Neuronal stem cell (in vitro differentiated cells): ENCODE results near the gene GABRE.

Source experiments
- DNase-seq: peaks from one replicate; pipeline ENCODE4 v3.0.0-alpha.2; 2013; ENCODE audit warnings: low spot score
- H2AFZ ChIP-seq: one replicate; pipeline ENCODE4 v1.6.1; 2013; ENCODE audit warnings: mild to moderate bottlenecking, low read length, inconsistent platforms
- H2AK5ac ChIP-seq: 2 replicates; pipeline ENCODE4 v1.6.1; 2013; ENCODE audit warnings: low read depth, mild to moderate bottlenecking, inconsistent platforms, low read length, moderate library complexity, mixed read lengths
- H2BK120ac ChIP-seq: 2 replicates; pipeline ENCODE4 v1.6.1; 2013; ENCODE audit warnings: low read depth, mild to moderate bottlenecking, inconsistent platforms, low read length, moderate library complexity, mixed read lengths
- H2BK12ac ChIP-seq: one replicate; pipeline ENCODE4 v1.6.1; 2013; ENCODE audit warnings: low read length, inconsistent platforms
- H2BK15ac ChIP-seq: 2 replicates; pipeline ENCODE4 v1.6.1; 2013; ENCODE audit warnings: mild to moderate bottlenecking, low read length, inconsistent platforms, mixed read lengths
- H2BK5ac ChIP-seq: one replicate; pipeline ENCODE4 v1.6.1; 2013; ENCODE audit warnings: inconsistent platforms, mild to moderate bottlenecking, low read length, moderate library complexity
- H3K14ac ChIP-seq: one replicate; pipeline ENCODE4 v1.6.1; 2013; ENCODE audit warnings: low read length, inconsistent platforms
- H3K18ac ChIP-seq: 2 replicates; pipeline ENCODE4 v1.6.1; 2013; ENCODE audit warnings: low read length, inconsistent platforms
- H3K23ac ChIP-seq: 2 replicates; pipeline ENCODE4 v1.6.1; 2013; ENCODE audit warnings: low read depth, mild to moderate bottlenecking, mixed read lengths, low read length, inconsistent platforms; ENCODE audit not compliant: poor library complexity
- H3K27ac ChIP-seq: replicated peaks from 3 replicates; pipeline ENCODE4 v1.5.1; 2013; ENCODE audit warnings: low read length, inconsistent platforms
- H3K27me3 ChIP-seq, 3 experiments: 2 replicates each; pipeline ENCODE4 v1.6.1; 2013; ENCODE audit warnings: low read length in 3 of 3, mild to moderate bottlenecking in 2 of 3, inconsistent platforms in 1 of 3, low read depth in 1 of 3, mixed read lengths in 1 of 3, moderate library complexity in 1 of 3; ENCODE audit not compliant: control insufficient read depth in 3 of 3, insufficient read depth in 3 of 3
- H3K36me3 ChIP-seq, 2 donors: replicated peaks in 1 of 2; 2 replicates each; pipeline ENCODE4 v1.6.1; 2013; ENCODE audit warnings: low read length in 2 of 2; ENCODE audit not compliant: control insufficient read depth in 2 of 2, insufficient read depth in 2 of 2
- H3K4ac ChIP-seq: 2 replicates; pipeline ENCODE4 v1.6.1; 2013; ENCODE audit warnings: inconsistent platforms, mild to moderate bottlenecking, low read length, moderate library complexity
- H3K4me1 ChIP-seq, 2 donors: 1 replicate in 1 of 2; 2 replicates in 1 of 2; pipeline ENCODE4 v1.6.1; 2013; ENCODE audit warnings: low read length in 2 of 2, low read depth in 1 of 2; ENCODE audit not compliant: control insufficient read depth in 2 of 2, insufficient read depth in 1 of 2
- H3K4me2 ChIP-seq: one replicate; pipeline ENCODE4 v1.6.1; 2013; ENCODE audit warnings: mild to moderate bottlenecking, low read length, inconsistent platforms; ENCODE audit not compliant: insufficient read depth, poor library complexity, severe bottlenecking
- H3K4me3 ChIP-seq, 2 donors: 2 replicates each; pipeline ENCODE4 v1.5.1; 2013; ENCODE audit warnings: low read length in 2 of 2, mild to moderate bottlenecking in 2 of 2, inconsistent platforms in 1 of 2, moderate library complexity in 1 of 2
- H3K79me1 ChIP-seq: one replicate; pipeline ENCODE4 v1.6.1; 2013; ENCODE audit warnings: low read depth, mild to moderate bottlenecking, inconsistent platforms, low read length, moderate library complexity
- H3K9ac ChIP-seq: one replicate; pipeline ENCODE4 v1.6.1; 2013; ENCODE audit warnings: mild to moderate bottlenecking, low read depth, low read length, inconsistent platforms; ENCODE audit not compliant: poor library complexity
- H3K9me3 ChIP-seq, 2 donors: replicated peaks in 1 of 2; 2 replicates each; pipeline versions ENCODE3 to v1.6.1; 2013; ENCODE audit warnings: low read length in 2 of 2, mild to moderate bottlenecking in 2 of 2, inconsistent platforms in 1 of 2, low read depth in 1 of 2, mixed read lengths in 1 of 2, moderate library complexity in 1 of 2; ENCODE audit not compliant: control insufficient read depth in 2 of 2, insufficient read depth in 1 of 2
- H4K8ac ChIP-seq: one replicate; pipeline ENCODE4 v1.6.1; 2013; ENCODE audit warnings: low read depth, mild to moderate bottlenecking, inconsistent platforms, low read length, moderate library complexity
- H4K91ac ChIP-seq: one replicate; pipeline ENCODE4 v1.6.1; 2013; ENCODE audit warnings: low read length, low read depth, mild to moderate bottlenecking, inconsistent platforms; ENCODE audit not compliant: poor library complexity
- WGBS, 2 donors: extraction: QIAGEN DNeasy Blood & Tissue Kit; methylation state at CpG; one replicate each; pipeline ENCODE4 v1.1.7; 2013; ENCODE audit warnings: missing lambda C conversion rate in 2 of 2, mixed read lengths in 1 of 2; ENCODE audit not compliant: insufficient read length in 2 of 2, insufficient replicate concordance in 1 of 2; ENCODE audit errors: extremely low coverage in 2 of 2; 5-methylcytosine and 5-hydroxymethylcytosine counted together

The GABRE gene

DNA sequence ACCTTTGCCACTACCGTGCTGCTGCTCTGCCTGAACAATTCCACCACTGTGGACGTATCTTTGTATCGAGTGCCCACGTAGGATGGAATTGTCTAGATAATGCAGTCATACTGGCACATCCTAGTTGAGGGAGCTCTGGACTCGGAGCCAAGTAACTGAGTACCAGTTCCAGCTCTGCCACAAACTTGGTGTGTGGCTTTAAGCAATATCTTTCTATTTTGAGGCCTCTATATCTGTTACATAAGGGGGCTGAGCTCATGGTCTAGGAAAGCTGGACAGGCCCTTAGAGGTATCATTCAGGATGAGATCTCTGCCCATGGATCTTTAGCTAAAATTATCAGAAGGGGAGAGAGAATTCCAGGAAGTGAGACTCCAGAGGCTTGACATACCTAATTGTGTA lies 12.4 kb downstream of the GABRE start:
- no peak overlapping the region for H2BK12ac ChIP-seq
- no peak overlapping the region for H3K23ac ChIP-seq
- H3K4me3 ChIP-seq, result no peak overlapping the region
- H3K79me1 ChIP-seq, result no peaks in the 10 kb centered on the region
- no peak overlapping the region for H2BK15ac ChIP-seq
- no peak overlapping the region for H4K91ac ChIP-seq
- DNase-seq, result no peak
- H3K36me3 ChIP-seq, result no peaks in the 10 kb centered on the region
- H3K4me2 ChIP-seq, result no peak overlapping the region
- H2AFZ ChIP-seq, result no peak overlapping the region
- no peaks in the 10 kb centered on the region for H3K9me3 ChIP-seq
- H4K8ac ChIP-seq, result no peak overlapping the region
- no peak overlapping the region for H2BK120ac ChIP-seq
- H2AK5ac ChIP-seq, result no peak overlapping the region
- no peak overlapping the region for H3K14ac ChIP-seq
- H2BK5ac ChIP-seq, result no peak overlapping the region
- no peak overlapping the region for H3K9ac ChIP-seq
- H3K4ac ChIP-seq, result no peak overlapping the region
- no peak overlapping the region for H3K18ac ChIP-seq
- H3K4me1 ChIP-seq, result no peaks in the 10 kb centered on the region
- WGBS, 2 donors, result no CpG with 5 or more reads among the region's 5 CpGs
- H3K27ac ChIP-seq, result no peak overlapping the region
- H3K27me3 ChIP-seq, result no peaks in the 10 kb centered on the region

DNA sequence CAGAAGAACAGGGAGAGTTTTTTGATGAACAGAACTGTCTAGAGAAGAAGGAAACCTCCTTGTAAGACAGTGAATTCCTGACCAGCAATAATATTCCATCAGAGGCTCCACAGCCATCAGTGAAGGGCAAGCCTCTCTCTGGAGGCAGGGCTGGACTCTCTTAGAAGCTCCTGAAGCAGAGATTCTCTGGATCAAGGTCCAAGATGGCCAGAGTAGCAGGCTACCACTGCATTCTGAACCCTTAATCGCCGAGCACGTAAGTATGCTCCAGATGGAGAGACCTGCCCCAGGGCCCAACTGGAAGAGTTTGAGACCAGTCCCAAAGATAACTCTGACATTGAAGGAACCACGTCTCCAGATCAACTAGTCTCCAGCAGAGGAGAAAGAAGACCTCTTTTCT lies 16.4 kb downstream of the GABRE start:
- Histone ChIP-seq H3K9ac (no peak overlapping the region), H3K18ac (no peak overlapping the region), H3K4me2 (no peak overlapping the region), H2AK5ac (no peak overlapping the region), H3K4ac (no peak overlapping the region), H2AFZ (no peak overlapping the region), H3K4me3 (no peak overlapping the region), H3K23ac (no peak overlapping the region), H2BK15ac (no peak overlapping the region), H2BK12ac (no peak overlapping the region), H2BK120ac (no peak overlapping the region), H3K27me3 (no peaks in the 10 kb centered on the region), H3K79me1 (no peaks in the 10 kb centered on the region), H3K14ac (no peak overlapping the region), H3K36me3 (no peaks in the 10 kb centered on the region), H3K4me1 (no peaks in the 10 kb centered on the region), H4K91ac (no peak overlapping the region), H3K27ac (no peak overlapping the region), H2BK5ac (no peak overlapping the region), H3K9me3 (no peaks in the 10 kb centered on the region), H4K8ac (no peak overlapping the region)
- WGBS, 2 donors, result no CpG with 5 or more reads among the region's 4 CpGs
- DNase-seq, result no peak

DNA sequence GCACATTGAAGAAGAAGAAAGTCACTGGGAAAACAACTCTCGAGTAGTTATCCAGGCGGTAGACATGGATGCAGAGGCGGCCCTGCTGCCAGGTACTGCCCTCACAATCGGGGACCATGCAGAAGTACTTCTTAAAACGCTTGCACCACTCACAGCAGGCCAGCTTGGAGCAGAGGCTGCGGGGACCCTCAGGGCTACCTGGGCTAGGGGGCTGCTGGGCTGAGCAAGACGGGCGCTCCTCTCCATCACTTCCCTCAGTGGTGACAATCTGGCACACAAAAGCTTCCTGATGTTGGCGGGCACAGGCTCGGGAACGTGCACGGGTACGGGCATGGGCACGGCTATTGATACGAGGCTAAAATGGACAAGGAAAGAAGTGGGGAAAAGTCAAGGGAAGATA lies 19.7 kb downstream of the GABRE start:
- Histone ChIP-seq H2AK5ac (no peak overlapping the region), H4K8ac (no peak overlapping the region), H2BK15ac (no peak overlapping the region), H3K27ac (no peak overlapping the region), H3K18ac (no peak overlapping the region), H3K27me3 (no peaks in the 10 kb centered on the region), H2BK120ac (no peak overlapping the region), H2BK5ac (no peak overlapping the region), H3K23ac (no peak overlapping the region), H2BK12ac (no peak overlapping the region), H4K91ac (no peak overlapping the region), H2AFZ (no peak overlapping the region), H3K4ac (no peak overlapping the region), H3K79me1 (no peaks in the 10 kb centered on the region), H3K4me3 (no peak overlapping the region), H3K9ac (no peak overlapping the region), H3K4me2 (peak overlapping the region; percentile 11), H3K9me3 (no peaks in the 10 kb centered on the region), H3K14ac (no peak overlapping the region), H3K4me1 (no peaks in the 10 kb centered on the region), H3K36me3 (no peaks in the 10 kb centered on the region)
- DNase-seq, result no peak
- no CpG with 5 or more reads among the region's 15 CpGs for WGBS, 2 donors

DNA sequence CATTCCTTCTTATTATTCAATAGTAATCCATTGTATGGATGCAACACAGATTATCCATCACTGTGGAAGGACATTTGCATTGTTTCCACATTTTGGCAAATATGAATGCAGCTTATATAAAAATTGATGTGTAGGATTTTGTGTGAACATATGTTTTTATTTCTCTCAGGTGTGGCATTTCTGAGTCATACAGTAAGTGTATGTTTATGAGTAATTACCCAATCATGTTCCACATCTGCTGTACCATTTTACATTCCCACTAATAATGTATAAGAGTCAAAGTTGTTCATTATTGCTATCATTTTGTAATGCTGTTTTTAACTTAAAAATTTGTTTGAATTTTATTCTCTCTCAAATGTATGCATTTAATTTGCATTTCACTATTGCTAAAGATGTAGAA lies 36.3 kb downstream of the GABRE start:
- no peak overlapping the region for H3K4ac ChIP-seq
- no peak overlapping the region for H3K9ac ChIP-seq
- no peaks in the 10 kb centered on the region for H3K36me3 ChIP-seq
- no peak overlapping the region for H2BK12ac ChIP-seq
- no peak overlapping the region for H3K23ac ChIP-seq
- DNase-seq, result no peak
- H4K8ac ChIP-seq, result no peak overlapping the region
- H2AFZ ChIP-seq, result no peak overlapping the region
- H3K4me1 ChIP-seq, result no peaks in the 10 kb centered on the region
- no peak overlapping the region for H4K91ac ChIP-seq
- H3K4me3 ChIP-seq, result no peak overlapping the region
- H2BK5ac ChIP-seq, result no peak overlapping the region
- H2BK15ac ChIP-seq, result no peak overlapping the region
- no peak overlapping the region for H2AK5ac ChIP-seq
- H3K79me1 ChIP-seq, result no peaks in the 10 kb centered on the region
- H3K18ac ChIP-seq, result no peak overlapping the region
- H3K14ac ChIP-seq, result no peak overlapping the region
- no peaks in the 10 kb centered on the region for H3K9me3 ChIP-seq
- H3K27me3 ChIP-seq, result no peaks in the 10 kb centered on the region
- no peak overlapping the region for H3K27ac ChIP-seq
- H3K4me2 ChIP-seq, result no peak overlapping the region
- no peak overlapping the region for H2BK120ac ChIP-seq
